ENCODE data around the gene MYRIP.

MYRIP gene

DNA sequence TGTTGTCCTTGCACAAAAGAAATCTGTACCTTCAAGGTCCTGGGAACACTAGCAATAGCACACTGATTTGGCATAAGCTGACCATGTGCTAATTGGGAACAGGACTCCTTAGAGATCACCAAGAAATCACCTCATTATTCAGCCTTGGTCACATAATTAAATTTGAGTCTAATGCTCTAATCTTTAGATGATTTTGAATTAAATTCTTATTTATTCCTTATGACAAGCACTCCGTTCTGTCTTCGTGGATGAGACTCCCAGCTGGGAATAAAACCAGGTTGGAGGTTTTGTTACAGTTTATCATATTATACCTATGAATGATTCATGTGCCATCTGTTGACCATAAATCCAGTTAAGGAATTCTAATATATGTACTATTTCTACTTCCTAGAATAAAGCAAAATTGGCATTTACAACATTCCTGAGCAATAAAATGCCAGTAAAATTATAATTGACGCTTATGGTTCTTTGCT lies 162.2 kb downstream of the MYRIP start:
- Histone ChIP-seq H3K4me2 (ENCODE audit: insufficient read depth, low read length, poor library complexity, severe bottlenecking) (no peak overlapping the region), H4K8ac (ENCODE audit: low read depth, low read length) (no peak overlapping the region), H2BK5ac (ENCODE audit: low read length) (no peak overlapping the region), H3K9ac (ENCODE audit: low read depth, low read length, poor library complexity) (no peak overlapping the region), H3K79me1 (ENCODE audit: low read depth, low read length) (no peaks in the 10 kb centered on the region), H2BK15ac (ENCODE audit: low read length) (no peak overlapping the region), H3K4me1 (ENCODE audit: control insufficient read depth in 2 of 2, insufficient read depth in 1 of 2, low read depth in 1 of 2, low read length in 2 of 2) (no peaks in the 10 kb centered on the region), H3K27ac (replicated peaks; ENCODE audit: low read length) (no peak overlapping the region), H3K4me3 (ENCODE audit: low read length in 2 of 2) (no peak overlapping the region), H4K91ac (ENCODE audit: low read depth, low read length, poor library complexity) (no peak overlapping the region), H2BK120ac (ENCODE audit: low read depth, low read length) (no peak overlapping the region), H2AK5ac (ENCODE audit: low read depth, low read length) (no peak overlapping the region), H2BK12ac (ENCODE audit: low read length) (no peak overlapping the region), H3K36me3 (replicated peaks in 1 of 2; ENCODE audit: control insufficient read depth in 2 of 2, insufficient read depth in 2 of 2, low read length in 2 of 2) (no peaks in the 10 kb centered on the region), H3K18ac (ENCODE audit: low read length) (no peak overlapping the region), H2AFZ (ENCODE audit: low read length) (no peak overlapping the region), H3K9me3 (replicated peaks in 1 of 2; ENCODE audit: control insufficient read depth in 2 of 2, insufficient read depth in 1 of 2, low read depth in 1 of 2, low read length in 2 of 2) (no peaks in the 10 kb centered on the region), H3K27me3 (ENCODE audit: control insufficient read depth in 3 of 3, insufficient read depth in 3 of 3, low read depth in 1 of 3, low read length in 3 of 3) (no peaks in the 10 kb centered on the region), H3K23ac (ENCODE audit: low read depth, low read length, poor library complexity) (no peak overlapping the region), H3K4ac (ENCODE audit: low read length) (no peak overlapping the region), H3K14ac (ENCODE audit: low read length) (no peak overlapping the region)
- WGBS, 2 donors (ENCODE audit: extremely low coverage in 2 of 2, insufficient read length in 2 of 2, insufficient replicate concordance in 1 of 2), result no CpG with 5 or more reads among the region's 3 CpGs
- no peak for DNase-seq (ENCODE audit: low spot score)

DNA sequence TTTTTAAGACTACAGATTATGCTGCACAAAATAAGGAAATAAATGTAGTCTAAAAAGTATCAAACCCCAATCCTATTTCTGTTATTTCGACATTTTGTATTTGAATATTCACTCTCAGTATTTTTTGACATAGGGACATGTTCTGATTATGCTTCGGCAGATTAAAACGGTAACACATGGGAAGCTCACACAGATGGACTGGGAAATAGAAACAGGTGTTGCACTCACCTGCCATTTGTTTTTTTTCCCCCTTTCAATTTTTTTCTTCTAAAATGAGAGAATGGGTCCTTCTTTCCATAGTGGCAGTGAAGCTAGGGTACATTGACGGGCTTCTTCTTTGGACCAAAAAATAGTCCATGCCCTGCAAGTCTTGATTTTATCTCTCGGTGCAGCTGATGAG lies 163.1 kb downstream of the MYRIP start:
- no CpG with 5 or more reads among the region's 5 CpGs for WGBS, 2 donors (ENCODE audit: extremely low coverage in 2 of 2, insufficient read length in 2 of 2, insufficient replicate concordance in 1 of 2)
- no peak overlapping the region for H3K4me2 ChIP-seq (ENCODE audit: insufficient read depth, low read length, poor library complexity, severe bottlenecking)

DNA sequence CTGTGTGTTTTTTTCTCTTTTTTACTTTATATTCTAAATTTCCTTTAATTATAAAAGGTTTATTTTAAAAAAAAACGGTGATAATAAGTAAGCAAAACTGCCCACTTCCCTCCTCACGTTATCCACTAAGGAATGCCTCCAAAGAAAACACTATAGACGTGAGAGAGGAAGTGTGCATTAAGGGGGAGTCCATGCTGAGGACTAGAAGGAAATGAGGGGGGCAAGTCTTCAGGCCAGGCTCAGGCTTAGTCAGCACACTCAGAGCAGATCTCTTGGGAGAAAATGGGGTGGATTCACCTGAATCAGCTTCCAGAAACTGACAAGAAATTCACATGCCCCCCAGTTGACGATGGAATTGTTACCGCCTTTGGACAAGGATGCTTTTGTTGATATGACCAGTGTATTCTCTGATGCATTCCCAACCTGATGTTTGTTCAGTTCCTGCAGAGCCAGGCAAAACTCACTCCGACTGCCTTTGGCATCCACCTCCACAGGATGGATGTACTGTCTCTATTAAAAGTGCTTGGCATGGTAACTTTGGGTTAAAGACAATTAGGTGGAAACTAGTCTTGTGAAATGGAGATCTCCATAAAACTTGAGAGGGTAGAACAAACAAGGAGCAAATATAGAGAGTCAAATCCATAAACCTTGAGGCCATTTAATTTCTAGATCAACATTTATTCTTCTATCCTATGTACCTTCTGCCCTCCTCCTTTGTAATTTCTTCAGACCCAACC lies 167.8 kb downstream of the MYRIP start:
- H2BK12ac ChIP-seq (ENCODE audit: low read length), result no peak overlapping the region
- no peak overlapping the region for H2BK5ac ChIP-seq (ENCODE audit: low read length)
- H3K18ac ChIP-seq (ENCODE audit: low read length), result no peak overlapping the region
- H3K4ac ChIP-seq (ENCODE audit: low read length), result no peak overlapping the region
- H2AK5ac ChIP-seq (ENCODE audit: low read depth, low read length), result no peak overlapping the region
- no peak overlapping the region for H4K8ac ChIP-seq (ENCODE audit: low read depth, low read length)
- WGBS, 2 donors (ENCODE audit: extremely low coverage in 2 of 2, insufficient read length in 2 of 2, insufficient replicate concordance in 1 of 2), result no CpG with 5 or more reads among the region's 6 CpGs
- H3K14ac ChIP-seq (ENCODE audit: low read length), result no peak overlapping the region
- no peaks in the 10 kb centered on the region for H3K9me3 ChIP-seq (replicated peaks in 1 of 2; ENCODE audit: control insufficient read depth in 2 of 2, insufficient read depth in 1 of 2, low read depth in 1 of 2, low read length in 2 of 2)
- no peaks in the 10 kb centered on the region for H3K36me3 ChIP-seq (replicated peaks in 1 of 2; ENCODE audit: control insufficient read depth in 2 of 2, insufficient read depth in 2 of 2, low read length in 2 of 2)
- no peaks in the 10 kb centered on the region for H3K79me1 ChIP-seq (ENCODE audit: low read depth, low read length)
- H2BK15ac ChIP-seq (ENCODE audit: low read length), result no peak overlapping the region
- H3K4me2 ChIP-seq (ENCODE audit: insufficient read depth, low read length, poor library complexity, severe bottlenecking), result no peak overlapping the region
- H4K91ac ChIP-seq (ENCODE audit: low read depth, low read length, poor library complexity), result no peak overlapping the region
- H3K4me1 ChIP-seq (ENCODE audit: control insufficient read depth in 2 of 2, insufficient read depth in 1 of 2, low read depth in 1 of 2, low read length in 2 of 2), result no peaks in the 10 kb centered on the region
- H3K27ac ChIP-seq (replicated peaks; ENCODE audit: low read length), result no peak overlapping the region
- H2BK120ac ChIP-seq (ENCODE audit: low read depth, low read length), result no peak overlapping the region
- no peak overlapping the region for H3K9ac ChIP-seq (ENCODE audit: low read depth, low read length, poor library complexity)
- H3K23ac ChIP-seq (ENCODE audit: low read depth, low read length, poor library complexity), result no peak overlapping the region
- H3K4me3 ChIP-seq (ENCODE audit: low read length in 2 of 2), result no peak overlapping the region
- H2AFZ ChIP-seq (ENCODE audit: low read length), result no peak overlapping the region
- no peak for DNase-seq (ENCODE audit: low spot score)
- no peaks in the 10 kb centered on the region for H3K27me3 ChIP-seq (ENCODE audit: control insufficient read depth in 3 of 3, insufficient read depth in 3 of 3, low read depth in 1 of 3, low read length in 3 of 3)

More for the DNA sequence above, 163.1 kb downstream of the MYRIP start:
- Histone ChIP-seq H3K4me1 (ENCODE audit: control insufficient read depth in 2 of 2, insufficient read depth in 1 of 2, low read depth in 1 of 2, low read length in 2 of 2) (no peaks in the 10 kb centered on the region), H2AFZ (ENCODE audit: low read length) (no peak overlapping the region), H3K27ac (replicated peaks; ENCODE audit: low read length) (no peak overlapping the region), H4K8ac (ENCODE audit: low read depth, low read length) (no peak overlapping the region), H3K9ac (ENCODE audit: low read depth, low read length, poor library complexity) (no peak overlapping the region), H3K4ac (ENCODE audit: low read length) (no peak overlapping the region), H3K79me1 (ENCODE audit: low read depth, low read length) (no peaks in the 10 kb centered on the region), H3K23ac (ENCODE audit: low read depth, low read length, poor library complexity) (no peak overlapping the region), H2BK12ac (ENCODE audit: low read length) (no peak overlapping the region), H3K18ac (ENCODE audit: low read length) (no peak overlapping the region), H4K91ac (ENCODE audit: low read depth, low read length, poor library complexity) (no peak overlapping the region), H3K9me3 (replicated peaks in 1 of 2; ENCODE audit: control insufficient read depth in 2 of 2, insufficient read depth in 1 of 2, low read depth in 1 of 2, low read length in 2 of 2) (no peaks in the 10 kb centered on the region), H2AK5ac (ENCODE audit: low read depth, low read length) (no peak overlapping the region), H2BK120ac (ENCODE audit: low read depth, low read length) (no peak overlapping the region), H3K4me3 (ENCODE audit: low read length in 2 of 2) (no peak overlapping the region), H3K36me3 (replicated peaks in 1 of 2; ENCODE audit: control insufficient read depth in 2 of 2, insufficient read depth in 2 of 2, low read length in 2 of 2) (no peaks in the 10 kb centered on the region), H3K14ac (ENCODE audit: low read length) (no peak overlapping the region), H3K27me3 (ENCODE audit: control insufficient read depth in 3 of 3, insufficient read depth in 3 of 3, low read depth in 1 of 3, low read length in 3 of 3) (no peaks in the 10 kb centered on the region), H2BK5ac (ENCODE audit: low read length) (no peak overlapping the region), H2BK15ac (ENCODE audit: low read length) (no peak overlapping the region)
- no peak for DNase-seq (ENCODE audit: low spot score)

DNA sequence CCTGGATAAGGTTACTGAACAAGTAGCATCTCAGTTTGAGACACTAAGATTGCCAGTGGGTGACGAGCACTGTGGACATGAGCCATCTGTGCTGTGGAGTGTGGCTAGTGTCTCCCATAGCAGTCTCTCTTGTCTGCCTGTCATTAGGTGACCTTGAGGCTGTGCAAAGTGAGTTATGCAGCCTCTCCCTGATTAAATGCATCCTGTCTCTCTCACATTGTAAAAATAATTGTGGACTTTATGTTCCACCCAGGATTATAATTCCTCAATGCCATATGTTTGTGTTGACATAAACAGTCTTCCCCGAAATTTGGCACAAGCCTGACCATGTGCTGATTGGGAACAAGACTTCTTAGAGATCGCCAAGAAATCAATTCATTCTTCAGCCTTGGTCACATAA lies 168.9 kb downstream of the MYRIP start:
- H4K91ac ChIP-seq (ENCODE audit: low read depth, low read length, poor library complexity), result no peak overlapping the region
- no peak overlapping the region for H3K27ac ChIP-seq (replicated peaks; ENCODE audit: low read length)
- WGBS, 2 donors (ENCODE audit: extremely low coverage in 2 of 2, insufficient read length in 2 of 2, insufficient replicate concordance in 1 of 2), result no CpG with 5 or more reads among the region's 3 CpGs

More for the DNA sequence above, 168.9 kb downstream of the MYRIP start:
- Histone ChIP-seq H3K36me3 (replicated peaks in 1 of 2; ENCODE audit: control insufficient read depth in 2 of 2, insufficient read depth in 2 of 2, low read length in 2 of 2) (no peaks in the 10 kb centered on the region), H2BK15ac (ENCODE audit: low read length) (no peak overlapping the region), H2BK5ac (ENCODE audit: low read length) (no peak overlapping the region), H3K4me3 (ENCODE audit: low read length in 2 of 2) (no peak overlapping the region), H3K23ac (ENCODE audit: low read depth, low read length, poor library complexity) (no peak overlapping the region), H2BK120ac (ENCODE audit: low read depth, low read length) (no peak overlapping the region), H3K27me3 (ENCODE audit: control insufficient read depth in 3 of 3, insufficient read depth in 3 of 3, low read depth in 1 of 3, low read length in 3 of 3) (no peaks in the 10 kb centered on the region), H3K79me1 (ENCODE audit: low read depth, low read length) (no peaks in the 10 kb centered on the region), H3K4ac (ENCODE audit: low read length) (no peak overlapping the region), H2BK12ac (ENCODE audit: low read length) (no peak overlapping the region), H4K8ac (ENCODE audit: low read depth, low read length) (no peak overlapping the region), H3K4me2 (ENCODE audit: insufficient read depth, low read length, poor library complexity, severe bottlenecking) (no peak overlapping the region), H3K9me3 (replicated peaks in 1 of 2; ENCODE audit: control insufficient read depth in 2 of 2, insufficient read depth in 1 of 2, low read depth in 1 of 2, low read length in 2 of 2) (no peaks in the 10 kb centered on the region), H3K18ac (ENCODE audit: low read length) (no peak overlapping the region), H2AK5ac (ENCODE audit: low read depth, low read length) (no peak overlapping the region), H2AFZ (ENCODE audit: low read length) (no peak overlapping the region), H3K14ac (ENCODE audit: low read length) (no peak overlapping the region), H3K4me1 (ENCODE audit: control insufficient read depth in 2 of 2, insufficient read depth in 1 of 2, low read depth in 1 of 2, low read length in 2 of 2) (no peaks in the 10 kb centered on the region), H3K9ac (ENCODE audit: low read depth, low read length, poor library complexity) (no peak overlapping the region)
- DNase-seq (ENCODE audit: low spot score), result no peak
